CD14-positive monocyte (primary cell): ENCODE measurements around the gene RELN. TPM values are rescaled to one million over a fixed set of nuclear protein-coding genes. Genes with fewer than 3 reads are reported as not detected.

ENCODE experiments used
- DNase-seq, 3 donors: peaks; one replicate each; pipeline ENCODE4 v3.0.0-alpha.2; 2011 to 2022
- H2AFZ ChIP-seq: 2 replicates; pipeline ENCODE4 v1.6.0; 2012; ENCODE audit warnings: mild to moderate bottlenecking, low read depth, low read length, inconsistent platforms; ENCODE audit not compliant: insufficient read depth, poor library complexity, severe bottlenecking
- H3K27ac ChIP-seq, 2 donors: 1 replicate in 1 of 2; 2 replicates in 1 of 2; pipeline ENCODE4 v1.5.1; 2012 to 2013; ENCODE audit warnings: low read length in 2 of 2, control low read depth in 1 of 2, inconsistent platforms in 1 of 2, low read depth in 1 of 2, mild to moderate bottlenecking in 1 of 2
- H3K27me3 ChIP-seq, 2 donors: one replicate each; pipeline versions ENCODE4 v1.6.0 to v1.6.1; 2011 to 2013; ENCODE audit warnings: low read length in 2 of 2; ENCODE audit not compliant: control insufficient read depth in 2 of 2, insufficient read depth in 2 of 2
- H3K36me3 ChIP-seq, 2 donors: replicated peaks in 1 of 2; 1 replicate in 1 of 2; 2 replicates in 1 of 2; pipeline versions ENCODE4 v1.5.1 to v1.6.1; 2012 to 2013; ENCODE audit warnings: low read length in 2 of 2, control low read depth in 1 of 2, inconsistent platforms in 1 of 2, mild to moderate bottlenecking in 1 of 2; ENCODE audit not compliant: insufficient read depth in 2 of 2, control insufficient read depth in 1 of 2
- H3K4me1 ChIP-seq, 2 donors: 1 replicate in 1 of 2; 2 replicates in 1 of 2; pipeline versions ENCODE4 v1.5.1 to v1.6.1; 2012 to 2013; ENCODE audit warnings: low read length in 2 of 2, control low read depth in 1 of 2, inconsistent platforms in 1 of 2, mild to moderate bottlenecking in 1 of 2, moderate library complexity in 1 of 2; ENCODE audit not compliant: insufficient read depth in 2 of 2, control insufficient read depth in 1 of 2
- H3K4me2 ChIP-seq: replicated peaks from 2 replicates; pipeline ENCODE3; 2012; ENCODE audit warnings: low read length, moderate library complexity, mild to moderate bottlenecking; ENCODE audit not compliant: poor library complexity, severe bottlenecking; ENCODE audit errors: extremely low read depth
- H3K4me3 ChIP-seq, 3 experiments: fragments of 200-600 bp in 1 of 3; sonication (generic) in 1 of 3; replicated peaks in 1 of 3; 1 replicate in 2 of 3; 2 replicates in 1 of 3; pipeline ENCODE4 v1.5.1; 2011 to 2013; ENCODE audit warnings: low read length in 3 of 3, mild to moderate bottlenecking in 3 of 3, control low read depth in 2 of 3, low read depth in 2 of 3, inconsistent platforms in 1 of 3, moderate library complexity in 1 of 3
- H3K79me2 ChIP-seq: 2 replicates; pipeline ENCODE4 v1.6.0; 2012; ENCODE audit warnings: mild to moderate bottlenecking, control low read depth, inconsistent platforms, low read length, moderate library complexity; ENCODE audit not compliant: insufficient read depth
- H3K9ac ChIP-seq: 2 replicates; pipeline ENCODE4 v1.6.0; 2017; ENCODE audit warnings: low read length, mild to moderate bottlenecking; ENCODE audit not compliant: insufficient read depth, poor library complexity, severe bottlenecking
- H3K9me3 ChIP-seq, 2 donors: replicated peaks in 1 of 2; 1 replicate in 1 of 2; 2 replicates in 1 of 2; pipeline versions ENCODE4 v1.5.1 to v1.6.1; 2012 to 2013; ENCODE audit warnings: low read length in 2 of 2, control low read depth in 1 of 2; ENCODE audit not compliant: control insufficient read depth in 1 of 2, insufficient read depth in 1 of 2
- H4K20me1 ChIP-seq: 2 replicates; pipeline ENCODE4 v1.6.0; 2012; ENCODE audit warnings: mild to moderate bottlenecking, low read length, control low read depth, moderate library complexity; ENCODE audit not compliant: insufficient read depth
- H3K27ac Mint-ChIP-seq, 7 donors: one replicate each; pipeline ENCODE4 v1.8.0; 2020; ENCODE audit warnings: mild to moderate bottlenecking in 7 of 7, mixed read lengths in 7 of 7, moderate library complexity in 6 of 7, inconsistent platforms in 2 of 7
- H3K27me3 Mint-ChIP-seq, 3 donors: one replicate each; pipeline ENCODE4 v1.8.0; 2021 to 2022; ENCODE audit warnings: low read depth in 3 of 3, mild to moderate bottlenecking in 3 of 3, mixed read lengths in 3 of 3, moderate library complexity in 3 of 3, inconsistent platforms in 1 of 3
- H3K36me3 Mint-ChIP-seq, 2 donors: one replicate each; pipeline ENCODE4 v1.8.0; 2020; ENCODE audit warnings: mixed read lengths in 2 of 2, inconsistent platforms in 1 of 2, mild to moderate bottlenecking in 1 of 2
- H3K4me1 Mint-ChIP-seq: one replicate; pipeline ENCODE4 v1.8.0; 2020; ENCODE audit warnings: mild to moderate bottlenecking, mixed read lengths
- H3K4me3 Mint-ChIP-seq, 2 donors: one replicate each; pipeline ENCODE4 v1.8.0; 2020; ENCODE audit warnings: mild to moderate bottlenecking in 2 of 2, mixed read lengths in 2 of 2, moderate library complexity in 1 of 2
- H3K9me3 Mint-ChIP-seq, 7 donors: one replicate each; pipeline ENCODE4 v1.8.0; 2020 to 2022; ENCODE audit warnings: mixed read lengths in 7 of 7, mild to moderate bottlenecking in 6 of 7, moderate library complexity in 6 of 7, inconsistent platforms in 2 of 7
- WGBS: methylation state at CpG from one replicate; pipeline ENCODE4 v1.1.5; 2013; ENCODE audit warnings: missing lambda C conversion rate; ENCODE audit not compliant: insufficient coverage; 5-methylcytosine and 5-hydroxymethylcytosine counted together
- intact Hi-C, 2 donors: fragments of 100-400 bp; cut with micrococcal nuclease; formaldehyde crosslinking; loops; one replicate each; pipeline versions ENCODE4 v1.15.0 to v1.15.1; 2023
- polyA plus RNA-seq, 3 donors: library from polyadenylated mRNA; depleted of rRNA in 1 of 3; unstranded in 2 of 3; stranded (reverse) in 1 of 3; fragments of 300-500 nt in 2 of 3; fragments of >200 nt in 1 of 3; fragmentation: Illumina TruSeq in 2 of 3; gene quantifications; 1 replicate in 2 of 3; 2 replicates in 1 of 3; pipeline ENCODE4 v1.2.3, GENCODE V29; 2012 to 2021
- TF ChIP-seq, protein P1 (sequence below): fragments of 200-600 bp; IDR thresholded peaks from one replicate; pipeline ENCODE4 v1.8.0; 2022; ENCODE audit warnings: antibody characterized with exemption, mild to moderate bottlenecking

Gene RELN
- polyA plus RNA-seq, 3 donors: not detected

DNA sequence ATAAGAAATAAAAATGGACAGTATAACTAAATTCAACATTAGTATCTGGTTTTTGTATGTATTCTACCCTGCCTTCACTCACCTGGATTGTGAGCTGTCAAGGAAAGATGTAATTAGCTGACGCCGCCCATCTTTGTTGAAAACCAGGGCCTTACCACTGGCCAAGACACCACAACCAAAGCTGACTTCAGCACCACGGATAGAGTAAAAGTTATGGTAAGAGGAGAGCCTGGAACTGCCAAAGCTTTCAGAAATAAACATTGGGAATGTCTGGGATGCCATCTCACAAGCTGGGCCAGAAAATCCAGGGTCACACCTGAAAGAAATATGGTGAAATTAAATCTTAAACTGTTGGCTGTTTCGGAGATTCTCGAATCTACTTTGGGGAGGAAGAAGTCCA, 353.3 kb downstream of the RELN start:
- no peak overlapping the region for H3K4me3 Mint-ChIP-seq
- Histone ChIP-seq H3K4me1 (no peaks in the 10 kb centered on the region), H3K27me3 (no peaks in the 10 kb centered on the region), H4K20me1 (no peaks in the 10 kb centered on the region), H2AFZ (no peak overlapping the region), H3K4me2 (no peak overlapping the region), H3K9ac (no peak overlapping the region), H3K27ac (no peak overlapping the region), H3K79me2 (no peaks in the 10 kb centered on the region), H3K9me3 (no peaks in the 10 kb centered on the region), H3K36me3 (no peaks in the 10 kb centered on the region), H3K4me3 (no peak overlapping the region)
- H3K4me1 Mint-ChIP-seq: no peaks in the 10 kb centered on the region
- TF ChIP-seq, protein P1, sequence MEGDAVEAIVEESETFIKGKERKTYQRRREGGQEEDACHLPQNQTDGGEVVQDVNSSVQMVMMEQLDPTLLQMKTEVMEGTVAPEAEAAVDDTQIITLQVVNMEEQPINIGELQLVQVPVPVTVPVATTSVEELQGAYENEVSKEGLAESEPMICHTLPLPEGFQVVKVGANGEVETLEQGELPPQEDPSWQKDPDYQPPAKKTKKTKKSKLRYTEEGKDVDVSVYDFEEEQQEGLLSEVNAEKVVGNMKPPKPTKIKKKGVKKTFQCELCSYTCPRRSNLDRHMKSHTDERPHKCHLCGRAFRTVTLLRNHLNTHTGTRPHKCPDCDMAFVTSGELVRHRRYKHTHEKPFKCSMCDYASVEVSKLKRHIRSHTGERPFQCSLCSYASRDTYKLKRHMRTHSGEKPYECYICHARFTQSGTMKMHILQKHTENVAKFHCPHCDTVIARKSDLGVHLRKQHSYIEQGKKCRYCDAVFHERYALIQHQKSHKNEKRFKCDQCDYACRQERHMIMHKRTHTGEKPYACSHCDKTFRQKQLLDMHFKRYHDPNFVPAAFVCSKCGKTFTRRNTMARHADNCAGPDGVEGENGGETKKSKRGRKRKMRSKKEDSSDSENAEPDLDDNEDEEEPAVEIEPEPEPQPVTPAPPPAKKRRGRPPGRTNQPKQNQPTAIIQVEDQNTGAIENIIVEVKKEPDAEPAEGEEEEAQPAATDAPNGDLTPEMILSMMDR: no peak
- intact Hi-C loops: no loop called here
- no peak for DNase-seq
- H3K36me3 Mint-ChIP-seq: no peaks in the 10 kb centered on the region
- H3K27me3 Mint-ChIP-seq: peaks cover 0 to 2% (median 0%) of the 10 kb centered on the region in 3 donors
- no peak overlapping the region for H3K27ac Mint-ChIP-seq
- no CpG with 5 or more reads among the region's 5 CpGs for WGBS
- peaks cover 0 to 1% (median 0%) of the 10 kb centered on the region in 7 donors for H3K9me3 Mint-ChIP-seq

DNA sequence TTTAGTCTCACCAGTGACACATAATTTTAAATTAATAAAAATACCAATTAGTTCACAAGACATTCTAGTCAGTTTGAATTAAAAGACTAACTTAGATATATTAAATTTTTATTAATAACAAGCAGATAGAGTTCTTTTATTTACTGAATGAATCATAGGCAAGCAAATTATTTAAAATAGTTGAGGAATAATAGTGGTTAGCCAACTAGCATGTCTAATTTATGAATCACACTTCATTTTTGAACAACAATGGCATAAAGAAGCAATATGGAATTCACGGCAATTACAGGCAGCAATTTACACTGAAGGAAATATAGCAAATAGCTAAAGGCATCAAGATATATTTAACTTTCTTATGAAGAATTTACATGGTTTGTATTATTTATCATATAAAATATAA, 356.5 kb downstream of the RELN start:
- H3K4me2 ChIP-seq: no peak overlapping the region

More for the DNA sequence above, 356.5 kb downstream of the RELN start:
- Mint-ChIP-seq H3K36me3 (no peaks in the 10 kb centered on the region), H3K4me3 (no peak overlapping the region), H3K4me1 (no peaks in the 10 kb centered on the region), H3K27me3 (peaks cover 0 to 3% (median 0%) of the 10 kb centered on the region in 3 donors), H3K9me3 (peaks cover 0 to 1% (median 0%) of the 10 kb centered on the region in 7 donors), H3K27ac (no peak overlapping the region)
- no CpG with 5 or more reads among the region's 1 CpG for WGBS
- no peaks in the 10 kb centered on the region for H3K27me3 ChIP-seq
- no peaks in the 10 kb centered on the region for H3K9me3 ChIP-seq
- no peak overlapping the region for H3K4me3 ChIP-seq
- no peak for DNase-seq
- TF ChIP-seq, protein P1: no peak
- no peaks in the 10 kb centered on the region for H3K79me2 ChIP-seq
- no peak overlapping the region for H3K9ac ChIP-seq
- no peak overlapping the region for H3K27ac ChIP-seq
- intact Hi-C loops: no loop called here
- no peaks in the 10 kb centered on the region for H3K4me1 ChIP-seq
- no peak overlapping the region for H2AFZ ChIP-seq
- no peaks in the 10 kb centered on the region for H3K36me3 ChIP-seq
- no peaks in the 10 kb centered on the region for H4K20me1 ChIP-seq
